SU-DHL-6 (cell line): ENCODE data around the gene MORN2.

Experiments
- H2AFZ ChIP-seq: fragments of 200-600 bp; sonication (generic); 2 replicates; pipeline ENCODE4 v1.6.1; 2014; ENCODE audit warnings: low read depth, mild to moderate bottlenecking, moderate library complexity, mixed read lengths, antibody characterized with exemption, low read length; ENCODE audit not compliant: severe bottlenecking
- H3F3A ChIP-seq: fragments of 200-600 bp; shearing (Covaris generic); 2 replicates; pipeline ENCODE4 v1.6.0; 2016; ENCODE audit warnings: antibody characterized with exemption, mild to moderate bottlenecking; ENCODE audit not compliant: insufficient read depth
- H3K27ac ChIP-seq: fragments of 200-600 bp; sonication (generic); 2 replicates; pipeline ENCODE4 v1.5.1; 2016; ENCODE audit warnings: low read depth, mild to moderate bottlenecking, low read length, moderate library complexity, mixed read lengths
- H3K27me3 ChIP-seq: fragments of 200-600 bp; sonication (generic), shearing (Covaris generic); 2 replicates; pipeline ENCODE4 v1.6.0; 2014; ENCODE audit warnings: mild to moderate bottlenecking, low read length
- H3K36me3 ChIP-seq: fragments of 200-600 bp; sonication (generic); 2 replicates; pipeline ENCODE4 v1.6.1; 2014; ENCODE audit warnings: mild to moderate bottlenecking, low read length, mixed read lengths
- H3K4me2 ChIP-seq: fragments of 300-600, 200-600 bp; shearing (Covaris generic), sonication (generic); 2 replicates; pipeline ENCODE4 v1.6.0; 2014; ENCODE audit warnings: low read length, low read depth, mild to moderate bottlenecking; ENCODE audit not compliant: poor library complexity, severe bottlenecking
- H3K4me3 ChIP-seq: fragments of 200-600 bp; sonication (generic); 2 replicates; pipeline ENCODE4 v1.5.1; 2014; ENCODE audit warnings: antibody characterized with exemption, low read length, mild to moderate bottlenecking, mixed read lengths; ENCODE audit not compliant: insufficient read depth, poor library complexity, severe bottlenecking
- H3K79me2 ChIP-seq: fragments of 200-600 bp; sonication (generic); 2 replicates; pipeline ENCODE4 v1.6.1; 2014; ENCODE audit warnings: mild to moderate bottlenecking, low read length, moderate library complexity; ENCODE audit not compliant: insufficient read depth
- H3K9ac ChIP-seq: fragments of 200-600 bp; sonication (generic); 2 replicates; pipeline ENCODE4 v1.7.0; 2014; ENCODE audit warnings: mild to moderate bottlenecking, low read length
- H3K9me2 ChIP-seq: fragments of 200-600 bp; sonication (generic); replicated peaks from 2 replicates; pipeline ENCODE4 v1.6.1; 2014; ENCODE audit warnings: low read length; ENCODE audit not compliant: insufficient read depth
- H3K9me3 ChIP-seq: fragments of 200-600 bp; sonication (generic); 2 replicates; pipeline ENCODE4 v1.6.1; 2014; ENCODE audit warnings: low read length, mixed read lengths; ENCODE audit not compliant: insufficient read depth
- H4K20me1 ChIP-seq: fragments of 200-600 bp; sonication (generic); 2 replicates; pipeline ENCODE4 v1.6.1; 2014; ENCODE audit warnings: low read depth, mild to moderate bottlenecking, antibody characterized with exemption, low read length, moderate library complexity, mixed read lengths
- EZH2phosphoT487 ChIP-seq: fragments of 200-600 bp; sonication (generic), shearing (Covaris generic); conservative IDR thresholded peaks from 2 replicates; pipeline ENCODE4 v1.6.1; 2018; ENCODE audit warnings: mild to moderate bottlenecking, antibody characterized with exemption, low read length, moderate library complexity, mixed read lengths
- TF ChIP-seq, protein P1 (sequence below): fragments of 200-600 bp; sonication (generic); IDR thresholded peaks from one replicate; pipeline ENCODE4 v1.5.1; 2017; ENCODE audit warnings: antibody characterized with exemption, mild to moderate bottlenecking, low read length, moderate library complexity; ENCODE audit not compliant: insufficient read depth, poor library complexity, severe bottlenecking

MORN2 gene

DNA sequence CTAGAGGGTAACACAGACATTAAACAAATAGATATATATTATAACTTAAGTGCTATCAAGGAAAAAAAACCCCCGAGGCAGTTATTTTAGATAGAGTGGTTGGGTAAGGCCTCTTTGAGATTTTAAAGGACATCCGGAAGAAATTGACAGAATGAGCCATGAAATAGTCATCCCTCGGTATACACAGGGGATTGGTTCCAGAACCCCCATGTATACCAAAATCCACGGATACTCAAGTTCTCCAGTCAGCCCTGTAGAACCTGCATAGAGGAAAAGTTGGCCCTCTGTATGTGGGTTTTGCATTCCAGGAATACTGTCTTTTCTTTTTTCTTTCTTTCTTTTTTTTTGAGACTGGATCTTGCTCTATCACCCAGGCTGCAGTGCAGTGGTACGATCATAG lies 2.0 kb upstream of the MORN2 start:
- no peak overlapping the region for H3K4me2 ChIP-seq
- H3K4me3 ChIP-seq = no peak overlapping the region
- no peaks in the 10 kb centered on the region for H3K27me3 ChIP-seq
- no peak overlapping the region for H3K27ac ChIP-seq
- H3K79me2 ChIP-seq = peaks cover 19% of the 10 kb centered on the region
- H3K36me3 ChIP-seq = no peaks in the 10 kb centered on the region
- H3K9me2 ChIP-seq = no peaks in the 10 kb centered on the region
- TF ChIP-seq, protein P1, sequence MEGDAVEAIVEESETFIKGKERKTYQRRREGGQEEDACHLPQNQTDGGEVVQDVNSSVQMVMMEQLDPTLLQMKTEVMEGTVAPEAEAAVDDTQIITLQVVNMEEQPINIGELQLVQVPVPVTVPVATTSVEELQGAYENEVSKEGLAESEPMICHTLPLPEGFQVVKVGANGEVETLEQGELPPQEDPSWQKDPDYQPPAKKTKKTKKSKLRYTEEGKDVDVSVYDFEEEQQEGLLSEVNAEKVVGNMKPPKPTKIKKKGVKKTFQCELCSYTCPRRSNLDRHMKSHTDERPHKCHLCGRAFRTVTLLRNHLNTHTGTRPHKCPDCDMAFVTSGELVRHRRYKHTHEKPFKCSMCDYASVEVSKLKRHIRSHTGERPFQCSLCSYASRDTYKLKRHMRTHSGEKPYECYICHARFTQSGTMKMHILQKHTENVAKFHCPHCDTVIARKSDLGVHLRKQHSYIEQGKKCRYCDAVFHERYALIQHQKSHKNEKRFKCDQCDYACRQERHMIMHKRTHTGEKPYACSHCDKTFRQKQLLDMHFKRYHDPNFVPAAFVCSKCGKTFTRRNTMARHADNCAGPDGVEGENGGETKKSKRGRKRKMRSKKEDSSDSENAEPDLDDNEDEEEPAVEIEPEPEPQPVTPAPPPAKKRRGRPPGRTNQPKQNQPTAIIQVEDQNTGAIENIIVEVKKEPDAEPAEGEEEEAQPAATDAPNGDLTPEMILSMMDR = no peak
- TF ChIP-seq EZH2phosphoT487 = no peak
- no peaks in the 10 kb centered on the region for H3F3A ChIP-seq
- no peak overlapping the region for H2AFZ ChIP-seq
- H4K20me1 ChIP-seq = no peaks in the 10 kb centered on the region
- H3K9ac ChIP-seq = no peak overlapping the region
- no peaks in the 10 kb centered on the region for H3K9me3 ChIP-seq

DNA sequence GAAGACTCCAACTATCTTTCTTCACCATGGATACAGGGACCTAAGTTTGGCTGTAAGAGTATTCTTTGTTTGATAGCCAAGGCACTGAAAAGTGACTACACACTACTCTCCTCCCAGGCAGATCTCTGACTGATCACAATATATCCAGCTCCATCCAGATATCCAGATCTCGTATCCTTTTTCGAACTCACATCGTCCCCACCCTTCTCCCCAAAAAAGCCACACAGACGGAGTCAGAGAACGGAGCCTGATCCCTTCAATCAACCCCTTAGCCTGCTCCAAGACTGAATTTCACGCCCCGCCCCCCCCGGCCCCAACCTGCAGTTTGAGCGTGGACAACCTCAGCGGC lies 575 bp upstream of the MORN2 start:
- Histone ChIP-seq H3K4me3 (peak overlapping the region; percentile 86), H3K9ac (peak overlapping the region; percentile 72), H3K79me2 (peaks cover 10% of the 10 kb centered on the region), H3K36me3 (no peaks in the 10 kb centered on the region), H2AFZ (peak overlapping the region; percentile 99), H3F3A (no peaks in the 10 kb centered on the region), H3K9me3 (no peaks in the 10 kb centered on the region), H4K20me1 (no peaks in the 10 kb centered on the region), H3K27me3 (no peaks in the 10 kb centered on the region), H3K27ac (no peak overlapping the region), H3K9me2 (no peaks in the 10 kb centered on the region), H3K4me2 (peak overlapping the region; percentile 81)
- TF ChIP-seq, protein P1 = no peak
- TF ChIP-seq EZH2phosphoT487 = no peak

DNA sequence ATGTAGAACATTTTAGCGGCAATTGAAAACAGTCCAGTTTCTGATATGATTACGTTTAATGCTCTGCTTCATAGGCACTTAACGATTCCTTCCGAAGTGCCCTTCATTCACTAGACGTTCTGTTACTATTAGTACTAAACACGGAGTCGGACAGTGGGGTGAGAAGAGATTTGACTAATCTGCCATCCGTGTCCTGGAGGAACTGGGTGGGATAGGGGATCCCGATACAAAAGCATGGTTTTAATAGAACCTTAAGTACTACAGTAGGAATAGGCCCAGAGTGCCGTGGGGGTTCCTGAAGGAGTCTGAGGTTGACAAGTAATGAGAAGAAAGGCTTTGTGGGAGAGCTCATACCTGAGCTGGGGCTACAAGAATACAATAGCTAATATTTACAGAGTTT lies 631 bp downstream of the MORN2 start:
- Histone ChIP-seq H3K9me3 (no peaks in the 10 kb centered on the region), H3K27ac (no peak overlapping the region), H3K9me2 (no peaks in the 10 kb centered on the region), H3K27me3 (no peaks in the 10 kb centered on the region), H3K4me3 (peak overlapping the region; percentile 86), H2AFZ (peak overlapping the region; percentile 99), H3K9ac (peak overlapping the region; percentile 72), H3K36me3 (no peaks in the 10 kb centered on the region), H4K20me1 (no peaks in the 10 kb centered on the region), H3F3A (no peaks in the 10 kb centered on the region), H3K79me2 (peaks cover 10% of the 10 kb centered on the region), H3K4me2 (peak overlapping the region; percentile 81)
- TF ChIP-seq, protein P1 = no peak
- no peak for TF ChIP-seq EZH2phosphoT487

DNA sequence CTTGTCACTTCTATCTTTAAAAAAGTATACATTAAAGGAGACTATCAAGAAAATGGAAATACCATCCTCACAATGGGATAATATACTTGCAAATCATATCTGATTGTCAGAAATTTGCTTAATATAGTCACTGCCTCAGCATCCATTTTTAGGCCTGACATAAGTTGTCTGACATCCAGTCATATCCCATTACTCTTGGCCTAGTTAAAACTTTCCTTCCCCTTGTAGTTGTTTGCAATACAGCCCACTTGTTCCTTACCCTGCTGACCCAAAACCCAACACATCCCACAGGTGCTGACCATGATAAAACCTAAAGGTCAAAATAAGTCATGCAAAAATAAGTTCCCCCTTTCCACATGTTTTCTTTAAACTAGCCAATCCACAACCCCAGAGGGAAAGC lies 10.3 kb downstream of the MORN2 start:
- TF ChIP-seq, protein P1 = no peak
- TF ChIP-seq EZH2phosphoT487 = no peak
- no peaks in the 10 kb centered on the region for H4K20me1 ChIP-seq
- H3F3A ChIP-seq = no peaks in the 10 kb centered on the region

More for the DNA sequence above, 10.3 kb downstream of the MORN2 start:
- Histone ChIP-seq H3K27ac (no peak overlapping the region), H3K79me2 (no peaks in the 10 kb centered on the region), H3K9me2 (no peaks in the 10 kb centered on the region), H3K9ac (no peak overlapping the region), H3K9me3 (no peaks in the 10 kb centered on the region), H3K36me3 (no peaks in the 10 kb centered on the region), H3K4me3 (no peak overlapping the region), H3K4me2 (no peak overlapping the region), H3K27me3 (no peaks in the 10 kb centered on the region), H2AFZ (no peak overlapping the region)
